ENCODE data around the gene ATF1. TPM values are rescaled to one million over a fixed set of nuclear protein-coding genes. Genes with fewer than 3 reads are reported as not detected.

Gene ATF1
- total RNA-seq (2014; rRNA removed; shearing (Covaris generic)), result 49.8 and 61.0 TPM in 2 replicates

DNA sequence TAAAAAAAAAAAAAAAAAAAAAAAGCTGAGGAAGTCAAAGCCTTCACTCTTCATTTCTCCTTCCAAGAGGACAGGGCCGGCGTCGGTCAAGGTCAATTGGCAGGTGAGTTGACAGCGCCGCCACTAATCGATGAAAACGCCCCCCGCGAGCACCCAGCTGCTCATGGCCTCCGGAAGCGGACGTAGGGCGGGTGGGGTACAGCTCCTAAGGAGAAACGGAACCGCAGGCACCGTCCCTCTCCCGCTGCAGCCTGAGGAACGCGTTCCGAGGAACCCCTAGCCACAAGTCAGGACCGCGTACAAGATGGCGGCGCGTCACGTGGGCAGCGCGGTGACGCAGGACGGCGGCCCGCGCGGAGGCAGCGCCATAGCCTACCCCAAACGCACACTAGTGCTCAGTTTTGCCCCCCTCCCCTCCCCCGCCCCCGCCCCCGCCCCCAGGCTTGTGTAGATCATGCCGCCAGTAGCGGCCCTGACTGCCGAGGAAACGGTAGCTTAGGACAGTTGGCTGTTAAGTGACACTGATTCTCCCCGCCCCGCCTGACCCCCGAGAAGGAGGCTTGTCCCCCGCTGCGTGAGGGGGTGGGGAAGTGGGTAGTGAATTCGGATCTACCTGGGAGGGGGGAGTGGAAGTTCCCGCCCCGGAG lies at the start of gene ATF1:
ATF1 (plus strand) TSS at position 463 of the 647 bp plus-strand sequence. CDS start 16,045 bp downstream, outside the sequence.
- peak; percentile 85 for DNase-seq (ENCODE audit: low spot score)

DNA sequence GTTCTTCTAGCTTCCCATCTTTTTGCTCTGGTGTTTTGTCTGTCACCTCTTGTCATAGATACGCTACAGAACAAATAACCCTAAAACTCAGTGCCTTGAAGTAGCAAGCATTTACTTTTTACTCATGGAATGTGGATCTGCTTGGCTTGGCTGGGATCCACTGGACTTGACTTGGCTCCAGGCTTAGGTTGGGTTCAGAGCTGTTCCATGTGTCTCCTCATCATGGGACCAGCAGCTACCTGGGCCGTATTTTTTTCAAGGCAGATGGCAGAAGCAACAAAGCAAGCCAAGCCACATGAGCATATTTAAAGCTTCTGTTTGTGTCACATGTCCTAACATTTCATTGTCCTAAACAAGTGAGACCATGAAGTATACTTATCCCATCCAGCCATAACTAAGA lies 48.7 kb upstream of the ATF1 start:
- no peak for DNase-seq (ENCODE audit: low spot score)

DNA sequence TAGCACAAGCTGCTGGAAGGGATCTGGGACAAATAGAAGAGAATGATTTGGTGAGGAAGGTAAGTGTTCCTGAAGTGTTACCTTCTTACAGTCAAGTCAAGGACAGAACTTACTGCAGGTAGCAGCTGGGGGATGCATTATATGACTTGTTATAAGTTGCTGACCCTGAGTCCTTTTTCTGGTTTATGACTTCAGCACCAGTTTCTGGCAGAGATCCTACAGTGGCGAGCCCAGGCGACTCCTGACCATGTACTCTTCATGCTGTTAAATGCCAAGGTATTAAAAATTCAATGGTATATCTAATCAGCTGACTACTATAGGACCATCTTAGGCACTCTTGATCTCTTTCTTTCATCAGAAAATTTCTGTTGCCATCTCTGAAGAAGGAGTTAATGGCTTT lies 45.1 kb upstream of the ATF1 start:
- no peak for DNase-seq (ENCODE audit: low spot score)

DNA sequence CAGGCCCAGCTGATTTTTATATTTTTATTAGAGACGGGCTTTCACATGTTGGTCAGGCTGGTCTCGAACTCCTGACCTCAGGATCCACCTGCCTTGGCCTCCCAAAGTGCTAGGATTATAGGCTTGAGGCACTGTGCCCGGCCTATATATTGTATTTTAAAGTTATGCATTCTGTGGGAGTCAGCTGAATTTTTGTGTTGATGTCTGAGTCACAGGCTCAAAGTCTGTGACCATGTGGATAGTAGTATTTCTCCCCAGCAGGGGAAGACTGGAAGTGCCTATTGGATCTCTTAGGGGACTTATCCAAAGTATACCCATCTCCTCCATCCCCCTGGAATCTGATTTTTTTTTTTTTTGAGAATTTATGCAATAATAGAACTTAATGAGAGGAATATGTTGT lies 43.8 kb upstream of the ATF1 start:
- DNase-seq (ENCODE audit: low spot score), result no peak

DNA sequence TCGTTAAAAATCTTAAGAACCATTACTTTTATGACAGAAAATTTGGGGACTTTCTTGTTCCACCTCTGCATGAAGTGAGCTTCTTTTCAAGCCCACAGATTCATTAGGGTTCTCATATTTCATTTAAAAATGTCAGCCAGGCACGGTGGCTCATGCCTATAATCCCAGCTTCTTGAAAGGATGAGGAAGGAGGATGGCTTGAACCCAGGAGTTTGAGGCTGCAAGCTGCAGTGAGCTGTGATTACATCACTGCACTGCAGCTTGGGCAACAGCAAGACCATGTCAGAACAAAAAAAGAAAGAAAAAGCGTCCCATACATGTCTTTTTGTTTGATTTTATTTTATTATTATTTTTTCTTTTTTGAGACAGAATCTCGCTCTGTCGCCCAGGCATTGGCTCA lies 43.4 kb upstream of the ATF1 start:
- no peak for DNase-seq (ENCODE audit: low spot score)

DNA sequence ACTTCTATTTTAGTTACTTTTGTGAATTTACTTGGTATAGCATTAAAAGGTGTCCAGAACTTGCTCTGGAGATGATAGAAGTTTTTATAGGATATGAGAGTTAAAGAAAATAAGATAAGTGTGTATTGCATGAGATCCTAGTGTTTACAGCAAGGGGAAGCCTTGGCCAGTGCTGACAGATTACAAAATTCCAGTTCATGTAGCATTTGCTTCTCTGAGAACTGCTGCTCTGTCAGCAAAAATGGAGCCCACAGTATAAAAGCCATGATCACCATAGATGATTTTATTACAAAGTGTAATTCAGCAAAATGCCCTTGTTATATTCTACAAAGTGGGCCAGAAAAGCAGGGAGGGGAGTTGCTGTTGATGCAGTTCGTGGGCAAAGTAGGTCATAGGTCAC lies 40.0 kb upstream of the ATF1 start:
- DNase-seq (ENCODE audit: low spot score), result no peak

DNA sequence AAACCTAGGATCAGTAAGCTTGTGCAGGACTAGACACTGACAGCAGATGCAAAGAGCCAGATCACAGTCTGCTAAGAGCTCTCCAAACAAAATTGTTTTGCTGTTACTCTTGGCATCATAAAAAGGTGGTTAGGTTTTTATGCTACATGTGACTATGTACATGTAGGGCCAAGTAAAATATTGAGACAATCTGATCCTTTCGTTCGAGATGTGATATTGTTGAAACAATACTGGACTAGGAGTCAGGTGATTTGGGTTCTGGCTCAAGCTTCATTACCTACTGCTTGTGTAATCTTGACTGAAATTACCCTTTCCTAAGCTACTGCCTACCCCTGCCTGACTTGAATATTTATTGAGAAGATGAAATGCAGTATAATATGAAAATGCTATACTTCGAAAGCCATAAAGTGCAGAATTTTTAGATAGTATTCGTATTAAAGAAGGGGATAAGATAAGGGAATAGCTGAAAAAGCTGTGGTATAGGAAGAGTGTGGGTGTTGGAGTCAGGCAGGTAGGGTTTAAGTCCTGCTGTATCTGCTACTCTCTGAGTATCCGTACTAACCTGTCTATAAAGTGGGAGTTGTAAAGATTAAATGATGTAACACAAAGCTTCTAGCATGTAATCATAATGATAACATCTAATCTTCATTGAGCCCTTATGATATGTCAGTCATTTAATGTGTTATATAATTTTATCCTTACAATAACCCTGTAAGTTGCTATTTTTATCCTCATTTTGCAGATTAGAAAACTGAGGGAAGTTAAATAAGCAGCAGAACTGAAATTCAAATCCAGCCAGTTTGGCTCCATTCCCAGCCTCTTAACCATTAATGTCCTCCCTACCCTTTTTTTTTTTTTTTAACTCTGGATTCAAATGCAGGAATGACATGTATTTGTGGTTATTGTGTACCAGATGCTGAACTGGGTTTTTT lies 38.6 kb upstream of the ATF1 start:
- DNase-seq (ENCODE audit: low spot score), result no peak

DNA sequence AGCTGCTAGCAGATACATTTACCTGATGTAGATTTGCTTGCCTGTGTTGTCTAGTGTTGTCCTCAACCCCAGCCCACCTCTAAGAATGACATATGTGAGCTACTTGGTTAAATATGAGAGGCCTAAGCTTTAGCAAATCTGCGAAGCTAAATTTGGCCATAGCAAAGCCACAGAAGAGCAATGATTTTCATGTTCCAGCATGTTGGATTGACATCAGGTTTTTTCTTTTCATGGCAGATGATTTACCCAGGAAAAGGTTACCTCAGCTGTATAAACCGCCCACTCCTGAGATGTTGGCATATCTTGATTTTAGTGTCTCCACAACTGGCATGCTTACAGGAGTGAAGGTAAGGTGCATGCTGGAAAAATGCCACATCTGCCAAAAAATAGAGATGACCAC lies 36.4 kb upstream of the ATF1 start:
- no peak for DNase-seq (ENCODE audit: low spot score)

DNA sequence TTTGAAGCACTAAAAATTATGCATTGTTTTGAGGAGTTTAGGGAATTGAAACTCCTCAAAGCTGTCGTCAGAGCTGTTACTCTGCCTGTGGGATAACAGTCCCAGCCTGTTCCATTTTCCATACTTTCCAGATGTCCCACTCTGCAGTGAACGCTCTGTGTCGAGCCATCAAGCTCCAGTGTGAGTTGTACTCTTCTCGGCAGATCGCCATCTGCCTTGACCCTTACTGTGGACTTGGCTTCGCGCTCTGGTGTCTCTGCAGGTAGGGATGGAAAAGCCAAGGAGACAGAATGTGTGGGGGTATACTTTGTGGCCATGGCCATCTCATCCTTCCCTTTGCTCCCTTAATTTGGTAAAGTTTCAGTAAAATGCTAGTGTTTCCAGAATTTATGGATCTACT lies 35.5 kb upstream of the ATF1 start:
- no peak for DNase-seq (ENCODE audit: low spot score)

DNA sequence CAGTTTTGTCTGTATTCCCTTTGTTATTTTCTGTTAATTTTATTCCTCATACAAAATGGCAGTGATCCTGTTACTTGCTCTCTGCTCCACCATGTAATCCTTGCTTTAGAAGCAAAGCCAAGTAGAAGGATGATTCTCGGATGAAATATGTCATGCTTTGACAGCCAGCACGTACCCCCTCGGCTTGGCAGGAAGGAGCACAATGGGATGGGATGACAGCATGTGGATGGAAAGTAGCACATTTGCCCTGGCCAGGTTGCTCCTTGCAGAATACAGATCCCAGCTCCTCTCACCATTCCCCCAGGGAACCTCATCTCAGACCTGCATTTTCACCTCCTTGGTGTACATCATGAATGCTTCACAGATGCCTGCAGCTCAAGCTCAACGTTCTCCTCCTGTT lies 35.1 kb upstream of the ATF1 start:
- no peak for DNase-seq (ENCODE audit: low spot score)

DNA sequence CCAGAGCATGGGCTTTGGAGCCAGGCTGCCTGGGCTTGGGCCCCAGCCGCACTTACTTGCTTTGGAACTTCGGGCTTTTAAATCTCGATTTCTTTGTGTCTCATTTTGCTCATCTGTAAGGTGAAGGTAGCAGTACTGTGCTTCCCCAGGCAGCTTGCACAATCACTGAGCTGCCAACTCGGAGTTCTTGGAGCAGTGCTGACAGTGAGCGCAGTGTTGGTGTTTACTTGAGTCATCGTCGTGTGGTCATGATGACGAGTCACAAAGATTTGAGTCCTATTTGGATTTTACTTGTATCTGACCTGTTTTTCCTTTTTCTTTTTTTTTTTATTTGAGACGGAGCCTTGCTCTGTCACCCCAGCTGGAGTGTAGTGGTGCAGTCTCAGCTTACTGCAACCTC lies 31.3 kb upstream of the ATF1 start:
- DNase-seq (ENCODE audit: low spot score), result no peak

DNA sequence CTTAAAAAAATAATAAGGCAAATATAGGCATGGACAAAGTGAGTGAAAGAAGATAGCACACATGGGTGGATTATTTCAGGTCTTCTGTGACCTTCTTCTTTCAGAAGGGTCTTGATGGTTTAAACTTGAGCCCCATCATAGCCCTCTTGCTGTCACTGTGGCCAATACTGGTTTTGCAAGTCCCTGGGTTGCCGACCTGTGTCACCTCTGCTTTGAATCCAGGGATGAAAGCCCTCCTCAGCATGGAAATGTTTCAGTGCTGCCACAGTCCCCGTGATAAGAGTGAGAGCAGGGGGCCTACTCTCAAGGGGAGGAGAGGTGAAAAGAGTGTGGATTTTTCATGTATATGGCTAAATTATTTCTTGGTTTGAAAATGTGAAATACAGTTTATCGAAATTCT lies 30.2 kb upstream of the ATF1 start:
- DNase-seq (ENCODE audit: low spot score), result no peak

DNA sequence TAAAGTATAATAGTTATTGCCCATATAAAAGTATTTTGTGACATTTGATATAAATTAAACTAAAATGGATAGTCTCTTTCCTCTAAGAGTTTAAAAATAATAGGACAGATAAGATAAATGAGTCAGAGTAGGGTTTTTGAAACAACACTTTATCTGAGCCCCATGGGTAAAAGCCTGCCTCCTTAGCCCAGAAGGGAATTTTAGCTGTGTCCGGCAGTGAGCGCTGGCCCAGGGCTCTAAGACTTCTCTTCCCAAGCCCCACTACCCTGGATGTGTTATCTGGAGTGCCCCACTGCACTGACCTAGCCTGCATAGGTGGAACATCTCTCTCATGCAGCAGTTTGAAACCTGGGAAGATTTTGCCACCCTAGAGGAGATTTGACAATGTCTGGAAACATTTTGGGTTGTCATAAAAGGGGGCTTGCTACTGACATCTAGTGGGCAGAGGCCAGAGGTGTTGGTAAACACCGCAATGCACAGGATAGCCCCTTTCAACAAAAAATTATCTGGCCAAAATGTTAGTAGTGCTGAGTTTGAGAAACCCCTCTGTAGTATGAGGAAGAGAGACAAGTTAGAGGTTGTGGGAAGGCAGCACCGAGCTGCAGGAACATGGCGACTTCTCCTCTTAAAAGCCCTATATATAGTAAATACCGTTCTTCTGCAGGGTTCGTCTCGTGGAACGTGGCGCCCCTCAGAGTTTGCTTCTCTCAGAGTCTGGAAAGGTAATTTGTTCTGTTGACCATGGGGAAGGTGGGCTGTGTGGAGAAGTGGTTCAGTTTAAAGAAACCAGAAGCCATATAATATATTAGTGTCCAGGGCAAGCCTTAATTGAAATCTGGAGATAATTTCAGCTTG lies 29.3 kb upstream of the ATF1 start:
- DNase-seq (ENCODE audit: low spot score), result peak; percentile 41

DNA sequence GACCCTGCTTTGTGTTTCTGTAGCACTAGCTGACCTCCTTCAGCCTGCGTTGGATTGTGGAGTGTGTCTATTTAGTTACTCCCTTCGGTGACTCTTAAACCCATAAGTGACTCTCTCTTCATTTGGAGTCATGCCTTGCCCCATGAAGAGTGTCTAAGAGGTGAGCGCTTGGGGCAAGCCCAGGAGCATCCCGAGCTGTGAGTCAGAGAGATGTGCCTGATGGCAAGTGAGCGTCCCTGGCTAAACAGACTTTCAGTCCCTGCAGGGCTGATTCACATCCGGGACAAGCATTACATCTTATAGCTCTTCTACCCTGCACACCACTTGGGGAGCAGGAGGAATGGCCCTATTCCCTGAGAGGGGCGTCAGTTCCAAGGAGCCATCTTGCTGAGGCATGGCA lies 24.3 kb upstream of the ATF1 start:
- no peak for DNase-seq (ENCODE audit: low spot score)

DNA sequence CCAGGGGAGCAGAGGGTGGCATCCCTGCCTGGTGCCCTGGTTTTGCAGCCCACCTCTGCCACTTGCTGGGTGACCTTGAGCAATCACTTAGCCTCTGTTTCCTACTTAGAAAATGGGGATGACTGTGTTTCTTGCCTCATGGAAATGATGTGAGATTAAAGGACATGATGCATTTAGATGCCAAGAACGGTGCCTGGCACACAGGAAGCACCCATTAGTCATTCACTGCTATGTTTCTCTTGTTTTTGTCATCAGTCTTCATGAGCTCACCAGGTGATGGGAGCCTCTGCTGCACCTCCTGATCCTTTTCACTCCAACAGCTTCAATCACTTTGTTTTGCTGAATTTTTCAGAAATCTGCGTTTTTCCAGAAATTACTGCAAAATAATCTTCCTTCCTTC lies 23.6 kb upstream of the ATF1 start:
- DNase-seq (ENCODE audit: low spot score), result no peak

DNA sequence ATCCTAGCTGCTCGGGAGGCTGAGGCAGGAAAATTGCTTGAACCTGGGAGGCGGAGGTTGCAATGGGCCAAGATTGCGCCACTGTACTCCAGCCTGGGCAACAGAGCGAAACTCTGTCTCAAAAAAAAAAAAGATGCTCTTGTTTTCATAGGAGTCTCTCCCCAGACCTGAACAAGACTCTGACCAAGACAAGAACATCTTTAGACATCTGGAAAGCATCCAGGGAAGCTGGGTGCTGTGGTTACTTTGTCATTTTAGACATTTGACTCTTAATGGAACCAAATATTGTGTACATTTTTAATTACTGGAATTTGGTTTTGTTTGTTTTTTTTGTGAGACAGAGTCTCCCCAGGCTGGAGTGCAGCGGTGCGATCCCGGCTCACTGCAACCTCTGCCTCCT lies 21.1 kb upstream of the ATF1 start:
- no peak for DNase-seq (ENCODE audit: low spot score)

DNA sequence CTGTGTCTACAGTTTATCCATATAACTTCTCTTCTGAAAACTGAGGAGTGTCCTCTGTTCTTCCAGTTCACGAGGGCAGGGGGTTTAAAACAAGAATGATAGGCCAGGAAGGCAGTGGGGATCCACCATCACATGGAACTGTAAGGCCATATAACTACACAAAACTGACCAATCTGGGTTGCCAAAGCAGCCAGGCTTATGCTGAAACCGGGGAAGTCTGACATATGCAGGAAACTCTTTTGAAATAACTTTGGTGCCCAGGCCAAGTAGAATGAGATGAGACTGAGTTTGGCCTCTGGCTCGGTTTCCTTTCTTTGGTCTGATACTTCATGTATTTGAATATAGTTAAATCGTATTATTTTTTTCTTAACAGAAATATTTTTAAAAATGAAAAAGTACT lies 18.0 kb upstream of the ATF1 start:
- no peak for DNase-seq (ENCODE audit: low spot score)

DNA sequence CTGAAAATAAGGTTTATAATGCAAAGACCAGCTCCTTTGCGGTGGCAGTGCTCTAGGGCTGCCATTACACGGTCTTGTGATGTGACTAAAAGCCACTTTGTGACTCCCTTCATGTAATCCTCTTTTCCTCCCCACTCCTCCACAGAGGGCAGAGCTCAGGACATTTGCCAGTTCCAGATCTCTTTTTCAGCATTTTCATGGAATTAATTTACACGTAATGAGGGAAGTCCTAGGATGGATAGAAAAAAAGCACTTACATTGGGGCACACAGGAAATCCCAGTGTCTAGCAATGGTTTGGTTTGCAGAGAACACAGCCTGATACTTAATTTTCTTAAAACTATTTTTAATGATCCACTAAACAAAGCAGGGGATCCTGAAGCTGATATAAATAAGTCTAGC lies 17.5 kb upstream of the ATF1 start:
- no peak for DNase-seq (ENCODE audit: low spot score)

DNA sequence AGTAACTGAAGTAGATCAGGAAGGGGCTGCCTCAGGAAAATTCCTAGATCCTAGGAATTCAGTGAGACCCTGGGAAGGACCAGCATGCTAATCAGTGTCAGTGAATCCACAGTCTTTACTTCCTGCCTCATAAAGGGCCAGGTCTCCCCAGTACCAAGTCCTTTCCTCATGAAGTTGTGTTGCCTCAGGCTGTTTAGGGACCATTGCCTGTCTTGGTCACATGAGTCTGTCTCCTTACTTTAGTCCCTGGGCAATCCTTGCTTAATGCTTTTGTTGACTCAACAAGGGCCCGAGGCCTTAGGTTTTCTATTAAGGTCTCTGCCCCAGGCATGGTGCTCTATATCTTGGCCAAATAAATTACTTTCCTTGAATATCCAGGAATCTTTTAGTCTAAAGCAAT lies 16.1 kb upstream of the ATF1 start:
- no peak for DNase-seq (ENCODE audit: low spot score)

DNA sequence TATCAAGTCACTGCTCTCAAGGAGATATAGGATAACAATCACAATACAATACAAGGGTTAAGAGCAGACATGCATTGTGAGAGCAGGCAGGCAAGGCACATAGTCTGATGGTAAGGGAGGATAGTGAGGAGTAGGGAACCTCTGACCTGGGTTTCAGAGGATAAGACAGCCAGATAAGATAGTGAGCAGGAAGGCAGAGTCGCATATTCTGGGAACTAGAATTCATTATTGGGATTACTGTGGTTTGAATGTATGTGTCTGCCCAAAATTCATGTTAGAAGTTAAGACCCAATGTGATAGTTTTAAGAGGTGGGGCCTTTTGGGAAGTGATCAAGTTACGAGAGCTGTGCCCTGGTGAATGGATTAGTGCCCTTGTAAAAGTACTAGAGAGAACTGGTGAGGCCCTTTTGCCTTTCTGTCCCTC lies 14.4 kb upstream of the ATF1 start:
- DNase-seq (ENCODE audit: low spot score), result no peak

DNA sequence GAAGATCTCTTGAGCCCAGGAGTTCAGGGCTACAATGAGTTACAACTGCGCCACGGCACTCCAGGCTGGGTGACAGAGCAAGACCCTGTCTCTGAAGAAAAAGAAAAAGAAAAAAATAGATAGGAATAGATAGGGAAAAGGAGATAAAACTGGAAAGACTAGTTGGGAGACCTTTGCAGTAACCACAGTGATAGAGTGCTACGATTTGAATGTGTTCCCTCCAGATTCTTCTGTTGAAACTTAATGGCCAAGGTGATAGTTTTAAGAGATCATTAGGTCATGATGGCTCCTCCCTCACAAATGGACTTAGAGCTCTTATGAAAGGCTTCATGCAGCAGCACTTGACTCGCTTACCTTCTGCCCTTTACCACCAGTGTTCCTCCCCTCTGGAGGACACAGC lies 13.5 kb upstream of the ATF1 start:
- DNase-seq (ENCODE audit: low spot score), result no peak

All from HT-29 (cell line).